ENCODE results near the gene HTD2. TPM values are rescaled to one million over a fixed set of nuclear protein-coding genes. Genes with fewer than 3 reads are reported as not detected.
A peak's percentile ranks its signal among the peaks of the same experiment; 100 is the strongest.

The HTD2 gene
- total and polyA plus RNA-seq, 10 donors: 2.3 to 20.0 (median 8.2) TPM

DNA sequence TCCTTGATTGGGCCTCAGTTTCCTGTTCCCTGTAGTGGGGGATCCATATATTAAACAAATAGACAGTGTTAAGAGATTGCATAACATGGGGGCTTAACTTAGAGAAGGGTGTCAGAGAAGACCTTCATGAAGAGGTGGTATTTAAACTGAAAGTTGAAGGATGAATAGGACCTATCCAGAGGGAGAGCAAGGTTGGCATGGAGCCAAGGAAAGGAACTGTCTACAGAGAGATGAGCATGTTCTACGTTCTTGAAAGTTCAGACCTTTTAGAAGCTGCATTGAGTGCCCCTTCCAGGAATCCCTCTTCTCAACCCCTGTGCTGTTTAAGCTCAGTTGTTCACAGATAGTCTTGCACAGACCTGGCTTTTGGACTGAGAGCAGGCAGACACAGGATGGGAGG, 2.4 kb downstream of the HTD2 start:
- no peak for DNase-seq
- H3K27ac ChIP-seq: peak overlapping the region in 1 of 8 donors; percentile 97
- no peaks in the 10 kb centered on the region for H3K27me3 ChIP-seq (replicated peaks in 1 of 7)
- 32 to 67% (median 54%) methylated on average over 1 of the region's 1 CpG for WGBS, 5 donors
- no peaks in the 10 kb centered on the region for H3K9me3 ChIP-seq
- H3K4me3 ChIP-seq: no peak overlapping the region
- peaks cover 8 to 51% (median 38%) of the 10 kb centered on the region in 6 donors for H3K36me3 ChIP-seq
- TF ChIP-seq POLR2AphosphoS5 (IDR thresholded peaks at IDR 0.05) (no peak), POLR2A (IDR thresholded peaks at IDR 0.05) (no peak)
- TF ChIP-seq, protein P1, sequence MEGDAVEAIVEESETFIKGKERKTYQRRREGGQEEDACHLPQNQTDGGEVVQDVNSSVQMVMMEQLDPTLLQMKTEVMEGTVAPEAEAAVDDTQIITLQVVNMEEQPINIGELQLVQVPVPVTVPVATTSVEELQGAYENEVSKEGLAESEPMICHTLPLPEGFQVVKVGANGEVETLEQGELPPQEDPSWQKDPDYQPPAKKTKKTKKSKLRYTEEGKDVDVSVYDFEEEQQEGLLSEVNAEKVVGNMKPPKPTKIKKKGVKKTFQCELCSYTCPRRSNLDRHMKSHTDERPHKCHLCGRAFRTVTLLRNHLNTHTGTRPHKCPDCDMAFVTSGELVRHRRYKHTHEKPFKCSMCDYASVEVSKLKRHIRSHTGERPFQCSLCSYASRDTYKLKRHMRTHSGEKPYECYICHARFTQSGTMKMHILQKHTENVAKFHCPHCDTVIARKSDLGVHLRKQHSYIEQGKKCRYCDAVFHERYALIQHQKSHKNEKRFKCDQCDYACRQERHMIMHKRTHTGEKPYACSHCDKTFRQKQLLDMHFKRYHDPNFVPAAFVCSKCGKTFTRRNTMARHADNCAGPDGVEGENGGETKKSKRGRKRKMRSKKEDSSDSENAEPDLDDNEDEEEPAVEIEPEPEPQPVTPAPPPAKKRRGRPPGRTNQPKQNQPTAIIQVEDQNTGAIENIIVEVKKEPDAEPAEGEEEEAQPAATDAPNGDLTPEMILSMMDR (IDR thresholded peaks at IDR 0.05 in 8 of 11, conservative IDR thresholded peaks at IDR 0.05 in 3 of 11): no peak
- peaks cover 26 to 47% (median 33%) of the 10 kb centered on the region in 6 donors for H3K4me1 ChIP-seq
- intact Hi-C loops (cut with DNase I; ENCODE audit: low total_unique reads): loop anchor here (10.0 kb wide), 1 partner anchor 304 kb away; the partner anchor contains the start of gene FLNB

DNA sequence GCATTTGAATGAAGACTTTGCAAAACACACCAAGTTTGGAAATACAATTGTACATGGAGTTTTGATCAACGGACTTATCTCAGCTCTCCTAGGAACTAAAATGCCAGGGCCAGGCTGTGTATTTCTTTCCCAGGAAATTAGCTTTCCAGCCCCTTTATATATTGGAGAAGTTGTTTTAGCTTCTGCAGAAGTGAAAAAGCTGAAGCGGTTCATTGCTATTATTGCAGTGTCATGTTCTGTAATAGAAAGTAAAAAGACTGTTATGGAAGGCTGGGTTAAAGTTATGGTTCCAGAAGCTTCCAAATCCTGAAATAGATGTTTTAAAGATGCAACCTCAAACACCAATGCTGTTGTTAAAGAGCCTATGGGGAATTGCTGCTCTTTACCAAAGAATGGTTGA, 11.5 kb downstream of the HTD2 start:
- 69 to 88% (median 77%) methylated on average over 2 of the region's 2 CpGs for whole genome bisulfite sequencing, 5 donors
- peaks cover 0 to 36% (median 14%) of the 10 kb centered on the region in 6 donors for H3K4me1 ChIP-seq
- DNase-seq: no peak
- intact Hi-C loops (cut with DNase I; ENCODE audit: low total_unique reads): loop anchor here (10.0 kb wide), 1 partner anchor 317 kb away; no protein-coding TSS in a partner anchor
- TF ChIP-seq POLR2A (IDR thresholded peaks at IDR 0.05) (no peak), POLR2AphosphoS5 (IDR thresholded peaks at IDR 0.05) (no peak)
- TF ChIP-seq, protein P1 (IDR thresholded peaks at IDR 0.05 in 8 of 11, conservative IDR thresholded peaks at IDR 0.05 in 3 of 11): no peak
- no peak overlapping the region for H3K4me3 ChIP-seq
- no peaks in the 10 kb centered on the region for H3K27me3 ChIP-seq (replicated peaks in 1 of 7)
- H3K36me3 ChIP-seq: peaks cover 0 to 72% (median 58%) of the 10 kb centered on the region in 6 donors
- H3K9me3 ChIP-seq: no peaks in the 10 kb centered on the region
- H3K27ac ChIP-seq: peak overlapping the region in 4 of 8 donors; percentile 24 to 51 (median 25)

DNA sequence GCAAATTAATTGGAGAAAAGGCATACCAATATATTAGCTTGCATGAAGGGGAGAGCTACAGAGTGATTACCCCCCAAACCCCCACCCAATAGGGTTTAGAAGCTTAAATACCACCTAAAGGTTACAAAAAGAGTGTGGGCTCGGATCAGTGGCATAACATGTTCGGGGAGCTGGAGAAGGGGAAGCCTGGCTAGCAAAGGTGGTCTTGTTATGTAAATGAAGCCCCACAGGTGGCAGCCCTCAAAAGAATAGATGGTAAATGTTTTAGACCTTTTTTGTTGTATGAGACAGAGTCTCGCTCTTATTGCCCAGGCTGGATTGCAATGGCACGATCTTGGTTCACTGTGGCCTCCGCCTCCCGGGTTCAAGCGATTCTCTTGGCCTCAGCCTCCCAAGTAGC, 15.5 kb downstream of the HTD2 start:
- TF ChIP-seq, protein P1 (IDR thresholded peaks at IDR 0.05 in 8 of 11, conservative IDR thresholded peaks at IDR 0.05 in 3 of 11): no peak
- TF ChIP-seq POLR2AphosphoS5 (IDR thresholded peaks at IDR 0.05) (no peak), POLR2A (IDR thresholded peaks at IDR 0.05) (no peak)
- DNase-seq: no peak
- peaks cover 20 to 70% (median 43%) of the 10 kb centered on the region in 6 donors for H3K4me1 ChIP-seq
- H3K27ac ChIP-seq: peak overlapping the region in 1 of 8 donors; percentile 16
- intact Hi-C loops (cut with DNase I; ENCODE audit: low total_unique reads): loop anchor here (5.0 to 10.0 kb wide), 2 partner anchors 91 to 213 kb away; partner anchors contain the start of gene ACOX2
- no peaks in the 10 kb centered on the region for H3K27me3 ChIP-seq (replicated peaks in 1 of 7)
- 89 to 99% (median 95%) methylated on average over 7 of the region's 7 CpGs for WGBS, 5 donors
- no peak overlapping the region for H3K4me3 ChIP-seq
- H3K36me3 ChIP-seq: peaks cover 0 to 33% (median 25%) of the 10 kb centered on the region in 6 donors
- no peaks in the 10 kb centered on the region for H3K9me3 ChIP-seq

DNA sequence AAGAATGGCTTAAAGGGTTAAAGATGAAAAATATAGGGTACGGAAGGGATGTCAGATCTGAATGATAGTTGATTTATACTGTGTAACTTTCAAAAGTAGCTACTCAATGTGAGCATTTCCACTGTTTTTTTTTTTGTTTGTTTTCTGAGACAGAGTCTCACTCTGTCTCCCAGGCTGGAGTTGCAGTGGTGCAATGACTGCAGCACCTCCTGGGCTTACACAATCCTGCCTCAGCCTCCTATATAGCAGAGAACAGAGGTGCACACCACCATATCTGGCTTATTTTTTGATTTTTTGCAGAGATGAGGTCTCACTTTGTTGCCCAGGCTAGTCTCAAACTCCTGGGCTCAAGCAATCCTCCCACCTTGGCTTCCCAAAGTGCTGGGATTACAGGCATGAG, 16.5 kb downstream of the HTD2 start:
- Histone ChIP-seq H3K27me3 (replicated peaks in 1 of 7) (no peaks in the 10 kb centered on the region), H3K9me3 (no peaks in the 10 kb centered on the region), H3K36me3 (peaks cover 0 to 23% (median 16%) of the 10 kb centered on the region in 6 donors), H3K27ac (peak overlapping the region in 5 of 8 donors; percentile 23 to 79 (median 76)), H3K4me3 (no peak overlapping the region), H3K4me1 (peaks cover 20 to 66% (median 40%) of the 10 kb centered on the region in 6 donors)
- TF ChIP-seq POLR2AphosphoS5 (IDR thresholded peaks at IDR 0.05) (no peak), POLR2A (IDR thresholded peaks at IDR 0.05) (no peak)
- TF ChIP-seq, protein P1 (IDR thresholded peaks at IDR 0.05 in 8 of 11, conservative IDR thresholded peaks at IDR 0.05 in 3 of 11): no peak
- intact Hi-C loops (cut with DNase I; ENCODE audit: low total_unique reads): loop anchor here (5.0 to 10.0 kb wide), 2 partner anchors 90 to 212 kb away; partner anchors contain the start of gene ACOX2
- WGBS, 5 donors: 81 to 85% (median 83%) methylated on average over 1 of the region's 1 CpG
- no peak for DNase-seq

Data from spleen (tissue), 11 donors.